ENCODE data around the gene PLA2G7.
"Not testable (repeated sequence)": the region's sequence is repeated elsewhere in the genome, so short reads cannot be mapped to it uniquely, and the experiment has no call there.

Gene PLA2G7

DNA sequence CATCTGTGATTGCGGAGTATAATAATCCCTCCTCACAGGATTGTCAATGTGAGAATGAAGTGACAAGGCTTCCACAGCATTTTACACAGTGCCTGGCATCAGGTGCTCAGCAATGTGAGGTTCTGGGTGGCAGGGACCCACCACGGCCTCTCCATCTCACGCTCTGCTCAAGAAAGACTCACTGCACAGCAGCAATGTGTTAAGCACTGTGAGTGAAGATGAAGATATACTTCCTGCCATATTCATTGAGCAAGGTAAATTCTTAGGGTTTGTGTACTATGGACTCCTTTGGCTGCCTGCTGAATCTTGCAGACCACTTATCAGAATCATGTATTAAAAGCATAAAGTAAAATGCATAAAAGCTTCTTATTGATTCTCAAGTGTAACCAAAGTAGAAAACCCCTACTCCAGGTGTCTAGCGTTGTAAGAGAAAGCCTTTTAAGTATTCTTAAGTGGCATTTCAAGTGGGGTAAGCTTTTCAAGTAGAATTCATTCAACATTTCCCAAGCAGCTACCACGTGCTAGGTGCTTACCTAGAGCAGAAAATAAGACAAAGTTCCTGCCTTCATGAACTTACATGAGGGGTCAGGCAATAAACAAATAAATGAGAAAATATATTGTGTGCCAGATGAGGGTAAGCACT lies 41.0 kb upstream of the PLA2G7 start:
- H3K27me3 ChIP-seq (ENCODE audit: insufficient read depth, low read depth), result no peaks in the 10 kb centered on the region
- H2AFZ ChIP-seq (ENCODE audit: low read depth), result no peak overlapping the region
- H3K9ac ChIP-seq, result no peak overlapping the region
- H3K27ac ChIP-seq, result no peak overlapping the region
- no peak overlapping the region for H3K4me2 ChIP-seq
- TF ChIP-seq, protein P1, sequence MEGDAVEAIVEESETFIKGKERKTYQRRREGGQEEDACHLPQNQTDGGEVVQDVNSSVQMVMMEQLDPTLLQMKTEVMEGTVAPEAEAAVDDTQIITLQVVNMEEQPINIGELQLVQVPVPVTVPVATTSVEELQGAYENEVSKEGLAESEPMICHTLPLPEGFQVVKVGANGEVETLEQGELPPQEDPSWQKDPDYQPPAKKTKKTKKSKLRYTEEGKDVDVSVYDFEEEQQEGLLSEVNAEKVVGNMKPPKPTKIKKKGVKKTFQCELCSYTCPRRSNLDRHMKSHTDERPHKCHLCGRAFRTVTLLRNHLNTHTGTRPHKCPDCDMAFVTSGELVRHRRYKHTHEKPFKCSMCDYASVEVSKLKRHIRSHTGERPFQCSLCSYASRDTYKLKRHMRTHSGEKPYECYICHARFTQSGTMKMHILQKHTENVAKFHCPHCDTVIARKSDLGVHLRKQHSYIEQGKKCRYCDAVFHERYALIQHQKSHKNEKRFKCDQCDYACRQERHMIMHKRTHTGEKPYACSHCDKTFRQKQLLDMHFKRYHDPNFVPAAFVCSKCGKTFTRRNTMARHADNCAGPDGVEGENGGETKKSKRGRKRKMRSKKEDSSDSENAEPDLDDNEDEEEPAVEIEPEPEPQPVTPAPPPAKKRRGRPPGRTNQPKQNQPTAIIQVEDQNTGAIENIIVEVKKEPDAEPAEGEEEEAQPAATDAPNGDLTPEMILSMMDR (conservative IDR thresholded peaks at IDR 0.05; ENCODE audit: low read depth, low read length), result no peak
- no peaks in the 10 kb centered on the region for H3K79me2 ChIP-seq (ENCODE audit: insufficient read depth, low read depth)
- no peak overlapping the region for H3K4me3 ChIP-seq (IDR thresholded peaks at IDR 0.05; ENCODE audit: insufficient read depth, low read depth, low read length)
- no peaks in the 10 kb centered on the region for H3K36me3 ChIP-seq (ENCODE audit: insufficient read depth)
- no peaks in the 10 kb centered on the region for H3K4me1 ChIP-seq (ENCODE audit: low read depth, poor library complexity, severe bottlenecking)
- no peaks in the 10 kb centered on the region for H4K20me1 ChIP-seq (ENCODE audit: insufficient read depth)

DNA sequence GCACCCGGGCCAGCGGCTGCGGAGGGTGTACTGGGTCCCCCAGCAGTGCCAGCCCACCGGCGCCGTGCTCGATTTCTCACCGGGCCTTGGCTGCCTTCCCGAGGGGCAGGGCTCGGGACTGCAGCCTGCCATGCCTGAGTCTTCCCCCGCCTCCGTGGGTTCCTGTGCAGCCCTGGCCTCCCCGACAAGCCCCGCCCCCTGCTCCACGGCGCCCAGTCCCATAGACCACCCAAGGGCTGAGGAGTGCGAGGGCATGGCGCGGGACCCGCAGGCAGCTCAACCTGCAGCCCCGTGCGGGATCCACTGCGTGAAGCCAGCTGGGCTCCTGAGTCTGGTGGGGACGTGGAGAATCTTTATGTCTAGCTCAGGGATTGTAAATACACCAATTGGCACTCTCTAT lies 39.6 kb upstream of the PLA2G7 start:
- not testable (repeated sequence) for H3K27me3 ChIP-seq (ENCODE audit: insufficient read depth, low read depth); H2AFZ ChIP-seq (ENCODE audit: low read depth); H3K36me3 ChIP-seq (ENCODE audit: insufficient read depth); H3K4me1 ChIP-seq (ENCODE audit: low read depth, poor library complexity, severe bottlenecking); H3K4me3 ChIP-seq (IDR thresholded peaks at IDR 0.05; ENCODE audit: insufficient read depth, low read depth, low read length); H3K4me2 ChIP-seq; H3K27ac ChIP-seq; H4K20me1 ChIP-seq (ENCODE audit: insufficient read depth); H3K79me2 ChIP-seq (ENCODE audit: insufficient read depth, low read depth); H3K9ac ChIP-seq

DNA sequence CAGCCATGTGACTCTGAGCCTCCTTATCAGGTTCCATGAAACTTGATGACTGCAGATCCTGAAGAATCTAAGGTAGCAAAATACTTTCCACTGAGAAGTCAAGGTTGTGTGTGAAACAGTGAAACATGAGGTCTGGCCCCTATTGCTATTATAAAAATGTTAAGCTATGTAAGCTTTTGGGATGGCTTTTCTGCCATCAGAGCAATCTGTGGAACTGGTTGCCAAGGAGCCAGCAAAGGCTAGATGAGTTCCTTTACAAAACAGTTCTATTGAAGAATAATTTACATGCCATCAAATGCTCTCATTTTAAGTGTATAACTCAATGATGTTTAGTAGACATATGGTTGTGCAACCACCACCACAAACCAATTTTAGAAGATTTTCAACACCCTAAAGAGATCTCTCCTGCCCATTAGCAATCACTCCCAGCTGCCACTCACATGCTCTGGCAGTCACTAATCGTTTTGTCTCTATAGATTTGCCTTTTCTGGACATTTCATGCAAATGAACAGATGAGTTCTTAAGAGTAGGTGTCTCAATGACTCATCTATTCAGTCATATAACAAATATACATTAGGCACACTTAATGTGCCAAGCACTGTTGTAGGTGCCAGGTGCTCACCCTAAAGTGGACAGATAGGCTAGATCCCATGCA lies 38.2 kb upstream of the PLA2G7 start:
- no peaks in the 10 kb centered on the region for H3K36me3 ChIP-seq (ENCODE audit: insufficient read depth)
- H2AFZ ChIP-seq (ENCODE audit: low read depth), result no peak overlapping the region
- TF ChIP-seq, protein P1 (conservative IDR thresholded peaks at IDR 0.05; ENCODE audit: low read depth, low read length), result no peak
- H3K4me1 ChIP-seq (ENCODE audit: low read depth, poor library complexity, severe bottlenecking), result no peaks in the 10 kb centered on the region
- no peaks in the 10 kb centered on the region for H4K20me1 ChIP-seq (ENCODE audit: insufficient read depth)
- H3K4me2 ChIP-seq, result no peak overlapping the region
- no peaks in the 10 kb centered on the region for H3K79me2 ChIP-seq (ENCODE audit: insufficient read depth, low read depth)
- no peak overlapping the region for H3K9ac ChIP-seq
- H3K27ac ChIP-seq, result no peak overlapping the region
- no peaks in the 10 kb centered on the region for H3K27me3 ChIP-seq (ENCODE audit: insufficient read depth, low read depth)
- H3K4me3 ChIP-seq (IDR thresholded peaks at IDR 0.05; ENCODE audit: insufficient read depth, low read depth, low read length), result no peak overlapping the region

DNA sequence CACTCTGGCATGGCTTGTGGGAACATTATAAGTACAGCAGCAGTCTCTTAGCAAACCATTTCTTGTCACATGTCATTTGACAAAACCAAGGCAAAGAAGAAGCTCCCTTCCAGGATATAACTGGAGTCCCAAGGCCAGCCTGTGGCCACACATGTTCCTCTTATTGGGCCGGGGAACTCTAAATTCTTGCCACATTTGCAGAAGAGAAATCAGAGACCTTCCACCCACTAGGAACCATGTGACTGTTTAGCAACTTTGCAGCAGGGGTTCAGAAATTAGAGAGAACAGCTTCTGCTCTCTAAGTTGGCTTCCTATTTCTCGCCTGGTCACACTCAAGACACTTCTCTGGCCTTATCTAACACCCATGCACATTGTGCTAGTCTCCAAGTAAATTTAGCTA lies 37.6 kb upstream of the PLA2G7 start:
- Histone ChIP-seq H3K36me3 (ENCODE audit: insufficient read depth) (no peaks in the 10 kb centered on the region), H3K79me2 (ENCODE audit: insufficient read depth, low read depth) (no peaks in the 10 kb centered on the region), H4K20me1 (ENCODE audit: insufficient read depth) (no peaks in the 10 kb centered on the region), H3K9ac (no peak overlapping the region), H3K27ac (no peak overlapping the region), H3K27me3 (ENCODE audit: insufficient read depth, low read depth) (no peaks in the 10 kb centered on the region), H2AFZ (ENCODE audit: low read depth) (no peak overlapping the region), H3K4me1 (ENCODE audit: low read depth, poor library complexity, severe bottlenecking) (no peaks in the 10 kb centered on the region), H3K4me3 (IDR thresholded peaks at IDR 0.05; ENCODE audit: insufficient read depth, low read depth, low read length) (no peak overlapping the region), H3K4me2 (no peak overlapping the region)
- TF ChIP-seq, protein P1 (conservative IDR thresholded peaks at IDR 0.05; ENCODE audit: low read depth, low read length), result no peak

DNA sequence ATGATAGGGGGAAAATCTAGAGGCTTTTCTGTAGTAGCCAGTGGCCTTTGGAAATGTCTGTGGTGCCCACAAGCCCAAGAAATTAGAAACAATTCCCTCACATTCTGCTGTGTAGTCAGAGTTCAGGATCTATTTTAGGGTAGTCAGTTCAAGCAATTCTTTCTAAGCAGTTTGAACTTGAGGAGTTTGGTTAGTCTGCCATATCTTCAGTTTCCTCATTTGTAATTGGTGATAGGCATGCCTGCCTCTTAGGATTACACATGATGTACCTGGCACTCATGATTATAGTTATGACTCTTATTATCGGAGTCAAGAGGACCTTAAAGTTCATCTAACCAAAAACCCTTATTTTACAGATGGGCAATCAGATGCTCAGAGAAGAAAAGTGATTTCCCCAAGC lies 36.8 kb upstream of the PLA2G7 start:
- Histone ChIP-seq H2AFZ (ENCODE audit: low read depth) (no peak overlapping the region), H3K4me2 (no peak overlapping the region), H3K27me3 (ENCODE audit: insufficient read depth, low read depth) (no peaks in the 10 kb centered on the region), H3K4me1 (ENCODE audit: low read depth, poor library complexity, severe bottlenecking) (no peaks in the 10 kb centered on the region), H3K9ac (no peak overlapping the region), H4K20me1 (ENCODE audit: insufficient read depth) (no peaks in the 10 kb centered on the region), H3K36me3 (ENCODE audit: insufficient read depth) (no peaks in the 10 kb centered on the region), H3K79me2 (ENCODE audit: insufficient read depth, low read depth) (no peaks in the 10 kb centered on the region), H3K27ac (no peak overlapping the region), H3K4me3 (IDR thresholded peaks at IDR 0.05; ENCODE audit: insufficient read depth, low read depth, low read length) (no peak overlapping the region)
- TF ChIP-seq, protein P1 (conservative IDR thresholded peaks at IDR 0.05; ENCODE audit: low read depth, low read length), result no peak
